Measurements from ENCODE around the gene CDH6.

Gene CDH6

DNA sequence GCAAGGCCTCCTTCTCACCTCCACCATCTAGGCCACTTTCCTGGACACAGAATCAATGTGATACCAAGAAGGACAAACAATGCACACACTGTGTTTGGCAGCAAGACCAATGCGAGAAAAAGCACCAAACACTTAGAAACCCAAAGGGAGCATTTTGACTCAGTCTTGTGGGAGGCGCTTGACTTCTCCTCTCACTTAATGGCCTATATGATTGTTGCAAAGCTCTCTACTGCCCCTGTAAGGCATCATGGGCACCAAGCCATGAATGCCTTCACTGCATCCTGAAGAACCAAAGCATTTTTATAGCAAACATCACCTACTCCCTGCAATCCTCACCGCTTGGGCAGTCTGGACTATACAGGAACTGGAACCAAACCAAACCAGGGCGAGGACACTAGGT, 57.5 kb downstream of the CDH6 start:
- DNase-seq (ENCODE audit: low read depth) = no peak

- no peak for DNase-seq (ENCODE audit: low read depth)
Measured at GRCh38 chr5:31255041-31255440, 61.6 kb downstream of the CDH6 start.

- no peak for DNase-seq (ENCODE audit: low read depth)
Measured at GRCh38 chr5:31268256-31268655, 74.8 kb downstream of the CDH6 start.

DNA sequence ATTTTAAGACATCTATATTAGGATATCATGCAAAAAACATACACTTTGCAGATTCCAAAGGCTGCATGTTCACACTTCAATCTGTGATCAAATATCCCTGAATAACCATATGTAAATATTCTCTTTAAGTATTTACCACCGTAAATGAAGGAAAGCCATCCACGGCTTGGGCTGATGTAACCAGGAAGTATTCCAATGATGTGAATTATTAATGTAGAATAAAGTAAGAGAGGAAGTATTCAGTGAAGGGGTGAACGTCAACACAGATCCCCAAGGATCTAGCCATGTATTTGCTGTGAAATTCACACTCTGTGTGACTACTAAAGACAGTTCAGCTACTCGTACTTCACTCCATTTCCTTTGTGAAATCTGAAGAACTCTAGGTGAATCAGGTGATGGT, 75.2 kb downstream of the CDH6 start:
- DNase-seq (ENCODE audit: low read depth) = no peak

- no peak for DNase-seq (ENCODE audit: low read depth)
Measured at GRCh38 chr5:31269259-31269658, 75.8 kb downstream of the CDH6 start.

- no peak for DNase-seq (ENCODE audit: low read depth)
Measured at GRCh38 chr5:31270396-31270795, 76.9 kb downstream of the CDH6 start.

GRCh38 chr5:31271567-31271966, 78.1 kb downstream of the CDH6 start:
- DNase-seq (ENCODE audit: low read depth) = no peak

- no peak for DNase-seq (ENCODE audit: low read depth)
Measured at GRCh38 chr5:31273161-31273560, 79.7 kb downstream of the CDH6 start.

DNA sequence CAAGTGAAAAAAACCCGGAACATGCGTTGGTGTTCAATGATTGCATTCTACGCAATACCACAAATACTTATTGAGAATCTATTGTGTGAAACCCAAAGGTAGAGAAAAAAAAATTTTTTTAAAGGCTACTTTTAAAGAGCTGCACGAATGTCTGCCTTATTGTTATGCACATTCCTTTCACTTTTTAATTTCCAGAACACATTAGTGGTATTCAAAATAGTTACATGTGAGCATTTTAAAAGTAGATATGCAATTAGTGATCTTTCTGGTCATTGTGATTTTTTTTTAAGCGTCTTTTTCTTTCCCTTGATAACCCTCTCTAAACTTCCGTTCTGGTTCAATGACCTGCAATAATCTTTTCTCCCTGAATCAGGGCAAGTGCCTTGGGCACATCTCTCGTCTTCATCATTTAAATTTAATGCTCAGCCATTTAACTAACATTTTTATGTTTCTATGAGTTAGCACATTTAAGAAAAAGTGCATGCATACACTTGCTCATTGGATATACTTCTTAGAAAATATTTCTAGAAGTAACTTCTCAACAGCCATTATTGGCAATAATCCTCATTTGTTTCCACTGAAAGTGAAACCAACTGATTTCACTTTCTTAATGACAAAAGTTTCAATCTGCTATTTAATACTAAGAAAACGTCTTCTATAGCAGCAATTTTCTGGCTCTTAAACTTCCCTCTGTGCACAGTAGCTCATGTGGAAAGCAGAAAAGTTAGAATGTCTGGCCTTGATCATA, 80.3 kb downstream of the CDH6 start:
- no peak for DNase-seq (ENCODE audit: low read depth)

DNA sequence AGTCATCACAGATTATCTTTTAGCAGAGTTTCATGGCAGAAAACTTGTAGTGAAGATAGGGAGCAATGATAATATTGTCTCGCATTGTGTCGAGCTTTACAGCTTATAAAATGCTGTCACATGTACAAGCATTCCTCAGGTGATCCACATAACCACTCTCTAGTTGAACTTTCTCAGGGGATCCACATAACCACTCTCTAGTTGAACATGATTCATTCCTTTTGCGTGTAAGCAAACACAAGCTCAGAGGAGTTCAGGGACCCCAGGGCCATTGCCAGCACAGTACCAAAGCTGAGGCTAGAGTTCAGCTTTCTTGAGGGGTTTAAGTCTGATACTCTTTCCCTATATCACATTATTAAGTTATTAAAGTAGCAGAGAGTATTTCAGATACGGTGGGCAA, 86.7 kb downstream of the CDH6 start:
- DNase-seq (ENCODE audit: low read depth) = no peak

GRCh38 chr5:31283326-31283725, 89.8 kb downstream of the CDH6 start:
- DNase-seq (ENCODE audit: low read depth) = no peak

- no peak for DNase-seq (ENCODE audit: low read depth)
Measured at GRCh38 chr5:31285025-31285424, 91.5 kb downstream of the CDH6 start.

- no peak for DNase-seq (ENCODE audit: low read depth)
Measured at GRCh38 chr5:31287985-31288384, 94.5 kb downstream of the CDH6 start.

DNA sequence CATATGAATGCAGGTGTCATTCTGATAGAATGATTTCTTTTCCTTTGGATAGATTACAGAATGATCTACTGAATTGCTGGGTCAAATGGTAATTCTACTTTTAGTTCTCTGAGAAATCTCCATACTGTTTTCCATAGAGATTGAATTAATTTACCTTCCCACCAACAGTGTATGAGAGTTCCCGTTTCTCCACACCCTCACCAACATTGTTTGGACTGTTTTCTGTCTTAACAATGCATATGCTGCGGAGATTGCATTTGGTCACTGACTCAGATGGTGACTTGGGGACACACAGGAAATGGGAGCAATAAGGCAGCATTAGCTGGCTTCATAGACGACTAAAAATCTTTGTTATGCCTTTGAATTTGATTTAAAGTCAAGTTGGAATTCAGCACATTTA, 95.9 kb downstream of the CDH6 start:
- no peak for DNase-seq (ENCODE audit: low read depth)

DNA sequence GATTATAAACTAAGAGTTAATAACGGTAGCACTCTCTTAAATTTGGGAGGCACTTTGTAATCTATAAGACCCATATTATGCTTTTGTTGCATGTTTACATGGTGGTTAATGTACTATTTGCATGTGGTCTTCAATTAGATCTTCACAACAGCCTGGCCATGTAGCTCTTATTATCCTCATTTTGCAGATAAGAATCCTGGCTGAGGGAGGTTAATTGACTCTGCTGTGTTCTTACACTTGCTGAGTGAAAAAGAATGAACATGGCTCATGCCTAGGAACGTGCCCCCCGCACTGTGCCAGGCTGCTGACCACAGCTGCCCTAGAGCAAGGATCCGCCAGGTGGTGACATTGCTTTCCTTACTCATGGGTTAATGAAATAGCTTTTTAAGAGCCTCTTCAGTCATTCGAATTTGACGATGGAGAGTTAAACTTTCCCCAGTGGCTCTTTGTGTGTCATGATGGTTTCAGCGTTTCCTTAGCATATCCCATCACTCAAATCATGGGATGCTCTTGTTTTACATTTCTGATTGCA, 97.9 kb downstream of the CDH6 start:
- DNase-seq (ENCODE audit: low read depth) = no peak

DNA sequence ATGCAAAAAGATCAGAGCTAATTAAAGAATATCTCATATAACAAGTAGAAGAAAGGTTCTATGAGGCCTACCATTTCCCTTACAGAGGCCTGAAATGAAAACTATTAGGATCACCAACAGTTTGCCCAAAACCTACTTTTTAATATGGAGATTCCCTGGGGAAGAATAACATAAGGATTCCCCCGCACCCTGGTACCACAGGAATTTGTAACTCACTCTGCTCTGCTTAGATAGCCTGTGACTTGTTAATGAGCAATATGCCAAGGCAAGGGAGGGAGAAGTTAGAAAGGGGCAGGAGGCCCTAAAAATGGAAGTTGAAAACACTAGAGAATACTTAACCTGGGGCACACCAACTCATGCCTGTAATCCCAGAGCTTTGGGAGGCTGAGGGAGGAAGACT, 107.0 kb downstream of the CDH6 start:
- DNase-seq (ENCODE audit: low read depth) = no peak

DNA sequence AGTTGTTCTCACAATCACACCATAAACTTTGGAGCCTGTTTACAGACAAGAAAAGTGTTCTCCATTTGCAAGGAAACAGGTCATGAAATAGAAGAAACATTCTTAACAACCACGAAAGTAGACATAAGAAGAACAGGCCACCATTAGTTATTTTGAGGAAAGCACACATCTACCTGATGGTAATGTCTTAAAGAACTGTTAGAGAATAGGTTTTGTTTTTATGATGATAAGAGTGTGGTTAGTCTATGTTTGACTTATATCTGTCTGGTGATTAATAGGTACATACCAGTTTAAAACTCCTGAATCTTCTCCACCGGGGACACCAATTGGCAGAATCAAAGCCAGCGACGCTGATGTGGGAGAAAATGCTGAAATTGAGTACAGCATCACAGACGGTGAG, 108.3 kb downstream of the CDH6 start:
- no peak for DNase-seq (ENCODE audit: low read depth)

- no peak for DNase-seq (ENCODE audit: low read depth)
Measured at GRCh38 chr5:31303688-31304087, 110.2 kb downstream of the CDH6 start.

- no peak for DNase-seq (ENCODE audit: low read depth)
Measured at GRCh38 chr5:31317665-31318064, 124.2 kb downstream of the CDH6 start.

- DNase-seq (ENCODE audit: low read depth) = no peak
Measured at GRCh38 chr5:31319335-31319734, 125.8 kb downstream of the CDH6 start.

- DNase-seq (ENCODE audit: low read depth) = no peak
Measured at GRCh38 chr5:31322946-31323345, 129.5 kb downstream of the CDH6 start.

- no peak for DNase-seq (ENCODE audit: low read depth)
Measured at GRCh38 chr5:31324842-31325241, 131.4 kb downstream of the CDH6 start.

GRCh38 chr5:31328040-31328733, 134.7 kb downstream of the CDH6 start:
- no peak for DNase-seq (ENCODE audit: low read depth)

DNA sequence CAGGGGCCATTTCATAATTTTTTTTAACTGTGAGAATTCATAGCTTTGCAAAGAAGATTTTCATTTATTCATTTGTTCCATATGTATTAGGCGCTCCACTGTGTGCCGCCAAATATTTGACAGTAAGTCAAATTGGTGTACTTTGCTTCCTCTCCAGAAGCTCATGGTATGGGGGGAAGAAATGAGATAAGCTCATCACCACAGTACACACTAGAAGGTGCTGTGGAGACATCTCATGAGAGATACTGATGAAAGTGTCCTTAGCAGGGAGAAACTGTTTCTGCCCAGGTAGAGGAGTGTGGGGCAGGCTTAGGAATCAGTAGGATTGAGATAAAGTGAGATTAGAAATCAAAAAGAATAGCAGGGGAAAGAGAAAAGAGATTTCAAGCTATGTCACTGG, 136.2 kb downstream of the CDH6 start:
- DNase-seq (ENCODE audit: low read depth) = no peak

Measured in activated gamma-delta T cell treated with anti-CD3 and anti-CD28 coated beads, Interleukin-2, amount 50 U/mL, for 16 hours (primary cell).